H1 (cell line): Measurements from ENCODE around the gene SPACA4. TPM values are rescaled to one million over a fixed set of nuclear protein-coding genes. Genes with fewer than 3 reads are reported as not detected.
A peak's percentile ranks its signal among the peaks of the same experiment; 100 is the strongest.

Source experiments
- ASH2L ChIP-seq: fragments of 200-600, 300-600 bp; sonication (generic); IDR thresholded peaks from one replicate; pipeline ENCODE4 v1.7.1; 2017; ENCODE audit warnings: low read length
- BACH1 ChIP-seq: IDR thresholded peaks from 2 replicates; pipeline ENCODE4 v1.6.1; 2012; ENCODE audit warnings: low read length, improper control_type of control experiment
- BRCA1 ChIP-seq: IDR thresholded peaks from 2 replicates; pipeline ENCODE4 v1.6.1; 2012; ENCODE audit warnings: low read depth, low read length, improper control_type of control experiment
- CTBP2 ChIP-seq: IDR thresholded peaks from 2 replicates; pipeline ENCODE4 v1.7.0; 2011; ENCODE audit warnings: borderline replicate concordance, mild to moderate bottlenecking, moderate library complexity, mixed read lengths, low read length; ENCODE audit not compliant: insufficient read depth, insufficient read length
- E2F6 ChIP-seq: IDR thresholded peaks from 2 replicates; pipeline ENCODE4 v1.6.1; 2012; ENCODE audit warnings: inconsistent platforms
- EGR1 ChIP-seq: IDR thresholded peaks from 2 replicates; pipeline ENCODE4 v1.6.1; 2011; ENCODE audit warnings: low read depth, low read length, borderline replicate concordance
- KDM1A ChIP-seq: fragments of 200-600, 300-600 bp; sonication (generic); IDR thresholded peaks from 2 replicates; pipeline ENCODE4 v1.7.1; 2016; ENCODE audit warnings: mild to moderate bottlenecking, low read length, borderline replicate concordance
- KDM4A ChIP-seq: IDR thresholded peaks from one replicate; pipeline ENCODE4 v1.7.1; 2012; ENCODE audit warnings: low read depth, mild to moderate bottlenecking, moderate library complexity, low read length, inconsistent platforms; ENCODE audit not compliant: severe bottlenecking
- MAX ChIP-seq: IDR thresholded peaks from 2 replicates; pipeline ENCODE4 v1.6.1; 2012; ENCODE audit warnings: inconsistent platforms
- RBBP5 ChIP-seq: IDR thresholded peaks from 2 replicates; pipeline ENCODE4 v1.7.1; 2012; ENCODE audit warnings: low read depth, mild to moderate bottlenecking, inconsistent platforms, low read length, moderate library complexity, borderline replicate concordance
- RNF2 ChIP-seq: fragments of 200-900, 300-1000 bp; sonication (generic); IDR thresholded peaks from 2 replicates; pipeline ENCODE4 v1.7.1; 2016; ENCODE audit warnings: borderline replicate concordance, low read depth, mild to moderate bottlenecking, antibody characterized with exemption, low read length; ENCODE audit not compliant: poor library complexity, severe bottlenecking; ENCODE audit errors: missing control alignments
- SIRT6 ChIP-seq: IDR thresholded peaks from one replicate; pipeline ENCODE4 v1.7.1; 2012; ENCODE audit warnings: low read length, inconsistent platforms
- SP1 ChIP-seq: IDR thresholded peaks from 2 replicates; pipeline ENCODE4 v1.6.1; 2011; ENCODE audit warnings: low read depth, low read length
- SP2 ChIP-seq: IDR thresholded peaks from 2 replicates; pipeline ENCODE4 v1.6.1; 2012; ENCODE audit warnings: mild to moderate bottlenecking, low read length, inconsistent platforms
- SRF ChIP-seq: IDR thresholded peaks from 2 replicates; pipeline ENCODE4 v1.6.1; 2011; ENCODE audit warnings: mild to moderate bottlenecking, low read depth, low read length, moderate library complexity
- TCF12 ChIP-seq: IDR thresholded peaks from 2 replicates; pipeline ENCODE4 v1.6.1; 2011; ENCODE audit warnings: low read depth, mild to moderate bottlenecking, low read length
- TEAD4 ChIP-seq: IDR thresholded peaks from 2 replicates; pipeline ENCODE4 v1.6.1; 2012; ENCODE audit warnings: low read depth, low read length, inconsistent platforms, mixed read lengths
- polyA plus RNA-seq, 7 experiments: library from polyadenylated mRNA; depleted of rRNA in 3 of 7; stranded (reverse) in 5 of 7; unstranded in 2 of 7; fragments of >200 nt in 5 of 7; fragments of 200-250 nt in 2 of 7; gene quantifications; 1 replicate in 5 of 7; 2 replicates in 1 of 7; 4 replicates in 1 of 7; pipeline versions ENCODE4 v1.2.1 to v1.2.3, GENCODE V29; 2011 to 2013; ENCODE audit warnings: missing spikeins in 2 of 7, mixed read lengths in 2 of 7
- total RNA-seq: library from RNA; stranded (reverse); fragmentation: NEBNext Ultra II Directional; extraction: Animal tissue kit (Norgen Biotek cat#: 25700); gene quantifications from 2 replicates; pipeline ENCODE4 v1.2.1, GENCODE V29; 2021

Gene SPACA4
- total and polyA plus RNA-seq, 2 of the 8 experiments (the other 6 are each of a cell fraction or from before 2014, with no cell fraction given) = not detected

GRCh38 chr19:48634424-48635262, 28.1 kb downstream of the SPACA4 start (continued):
- no peak for TF ChIP-seq BRCA1
- 0 out of 2 replicates have a peak, but pooled peaks have one; percentile 47 for TF ChIP-seq TCF12
- peak; percentile 87 for TF ChIP-seq MAX
- no peak for TF ChIP-seq BACH1
- peak; percentile 28 for TF ChIP-seq ASH2L
- TF ChIP-seq RBBP5 = no peak
- TF ChIP-seq CTBP2 = no peak
- TF ChIP-seq EGR1 = no peak
- TF ChIP-seq KDM1A = no peak
- no peak for TF ChIP-seq SP2
- TF ChIP-seq E2F6 = peak; percentile 72
- no peak for TF ChIP-seq SIRT6
- peak; percentile 65; the same call in 1 of the 2 replicates for TF ChIP-seq SP1
- TF ChIP-seq SRF = no peak
- TF ChIP-seq RNF2 = no peak
- TF ChIP-seq TEAD4 = peak; percentile 98
- no peak for TF ChIP-seq KDM4A
